ENCODE measurements around the gene SLC25A44. TPM values are rescaled to one million over a fixed set of nuclear protein-coding genes. Genes with fewer than 3 reads are reported as not detected.

SLC25A44 gene
- total RNA-seq, 1 experiment from 2014 or later: 28.1 TPM

DNA sequence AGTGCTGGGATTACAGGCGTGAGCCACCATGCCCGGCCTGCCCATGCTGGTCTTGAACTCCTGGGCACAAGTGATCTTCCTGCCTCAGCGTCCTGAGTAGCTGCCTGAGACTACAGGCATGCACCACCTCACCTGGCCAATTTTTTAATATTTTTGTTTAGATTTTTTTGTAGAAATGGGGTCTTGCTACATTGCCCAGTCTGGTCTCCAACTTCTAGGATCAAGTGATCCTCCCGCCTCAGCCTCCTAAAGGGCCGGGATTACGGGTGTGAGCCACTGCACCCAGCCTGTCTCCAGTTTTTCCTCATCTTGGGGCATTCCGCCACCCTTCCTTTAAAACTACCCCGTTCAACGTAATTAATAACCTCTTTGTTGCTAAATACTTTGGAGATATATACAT, 26.3 kb downstream of the SLC25A44 start:
- peaks cover 16% of the 10 kb centered on the region for H3K79me2 ChIP-seq (ENCODE audit: low read length)
- DNase-seq: no peak
- peaks cover 8% of the 10 kb centered on the region for H3K36me3 ChIP-seq (ENCODE audit: low read depth, low read length)
- H2AFZ ChIP-seq (ENCODE audit: low read length): no peak overlapping the region
- H3K4me3 ChIP-seq (ENCODE audit: low read length): no peak overlapping the region
- no peak overlapping the region for H3K4me2 ChIP-seq (ENCODE audit: low read length)
- ChIA-PET CTCF (no interaction called here), POLR2A (ENCODE audit: unreplicated experiment) (no interaction called here)
- H3K27me3 ChIP-seq (ENCODE audit: low read length): no peaks in the 10 kb centered on the region
- BruUV-seq (replicated peaks): no TSS peak
- H4K20me1 ChIP-seq (ENCODE audit: low read length): no peaks in the 10 kb centered on the region
- peaks cover 23% of the 10 kb centered on the region for H3K4me1 ChIP-seq (ENCODE audit: insufficient read depth, low read length)
- no peaks in the 10 kb centered on the region for H3F3A ChIP-seq (ENCODE audit: low read length, unreplicated experiment)
- no peaks in the 10 kb centered on the region for H3K9me2 ChIP-seq (replicated peaks; ENCODE audit: low read length)
- no peak overlapping the region for H3K27ac ChIP-seq (ENCODE audit: low read length)
- no peak overlapping the region for H3K9ac ChIP-seq (ENCODE audit: low read length)
- no peak for TF ChIP-seq EZH2phosphoT487 (IDR thresholded peaks at IDR 0.05; ENCODE audit: borderline replicate concordance, low read length)
- no peaks in the 10 kb centered on the region for H3K9me3 ChIP-seq (ENCODE audit: low read length)
- ATAC-seq: no peak
- intact Hi-C loops (cut with micrococcal nuclease): no loop called here

DNA sequence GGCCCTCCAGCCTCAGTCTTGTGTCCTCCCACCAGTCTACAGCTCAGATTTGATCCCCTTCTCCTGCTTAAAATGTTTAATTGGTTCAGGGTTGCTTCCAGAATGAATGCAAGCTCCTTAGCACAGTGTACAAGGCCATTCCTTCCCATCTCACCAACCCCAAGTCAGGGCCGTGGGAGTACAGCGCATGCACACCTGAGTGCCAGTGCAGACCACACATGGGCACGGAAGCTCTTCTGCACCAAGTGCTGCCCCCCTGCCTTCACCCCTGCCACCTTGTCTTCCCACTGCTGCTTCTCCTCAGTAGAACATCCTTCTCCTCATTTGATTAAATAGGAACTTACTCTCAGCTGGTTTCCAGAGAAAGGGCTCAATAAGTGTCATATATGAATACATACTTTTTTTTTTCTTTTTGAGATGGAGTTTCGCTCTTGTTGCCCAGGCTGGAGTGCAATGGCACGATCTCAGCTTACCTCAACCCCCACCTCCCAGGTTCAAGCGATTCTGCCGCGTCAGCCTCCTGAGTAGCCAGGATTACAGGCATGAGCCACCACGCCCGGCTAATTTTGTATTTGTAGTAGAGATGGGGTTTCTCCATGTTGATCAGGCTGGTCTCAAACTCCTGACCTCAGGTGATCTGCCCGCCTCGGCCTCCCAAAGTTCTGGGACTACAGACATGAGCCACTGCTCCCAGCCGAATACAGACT, 28.2 kb downstream of the SLC25A44 start:
- Histone ChIP-seq H3F3A (ENCODE audit: low read length, unreplicated experiment) (no peaks in the 10 kb centered on the region), H3K27ac (ENCODE audit: low read length) (no peak overlapping the region), H2AFZ (ENCODE audit: low read length) (no peak overlapping the region), H3K4me2 (ENCODE audit: low read length) (no peak overlapping the region), H3K4me1 (ENCODE audit: insufficient read depth, low read length) (peaks cover 23% of the 10 kb centered on the region), H3K9me3 (ENCODE audit: low read length) (no peaks in the 10 kb centered on the region), H3K4me3 (ENCODE audit: low read length) (no peak overlapping the region), H3K9ac (ENCODE audit: low read length) (no peak overlapping the region), H3K36me3 (ENCODE audit: low read depth, low read length) (peaks cover 8% of the 10 kb centered on the region), H3K27me3 (ENCODE audit: low read length) (no peaks in the 10 kb centered on the region), H3K9me2 (replicated peaks; ENCODE audit: low read length) (no peaks in the 10 kb centered on the region), H3K79me2 (ENCODE audit: low read length) (peaks cover 10% of the 10 kb centered on the region), H4K20me1 (ENCODE audit: low read length) (no peaks in the 10 kb centered on the region)
- no peak for DNase-seq
- ChIA-PET POLR2A (ENCODE audit: unreplicated experiment) (no interaction called here), CTCF (no interaction called here)
- no peak for ATAC-seq
- TF ChIP-seq EZH2 (IDR thresholded peaks at IDR 0.05; ENCODE audit: low read length, unreplicated experiment) (no peak), EZH2phosphoT487 (IDR thresholded peaks at IDR 0.05; ENCODE audit: borderline replicate concordance, low read length) (no peak)
- TF ChIP-seq, protein P1, sequence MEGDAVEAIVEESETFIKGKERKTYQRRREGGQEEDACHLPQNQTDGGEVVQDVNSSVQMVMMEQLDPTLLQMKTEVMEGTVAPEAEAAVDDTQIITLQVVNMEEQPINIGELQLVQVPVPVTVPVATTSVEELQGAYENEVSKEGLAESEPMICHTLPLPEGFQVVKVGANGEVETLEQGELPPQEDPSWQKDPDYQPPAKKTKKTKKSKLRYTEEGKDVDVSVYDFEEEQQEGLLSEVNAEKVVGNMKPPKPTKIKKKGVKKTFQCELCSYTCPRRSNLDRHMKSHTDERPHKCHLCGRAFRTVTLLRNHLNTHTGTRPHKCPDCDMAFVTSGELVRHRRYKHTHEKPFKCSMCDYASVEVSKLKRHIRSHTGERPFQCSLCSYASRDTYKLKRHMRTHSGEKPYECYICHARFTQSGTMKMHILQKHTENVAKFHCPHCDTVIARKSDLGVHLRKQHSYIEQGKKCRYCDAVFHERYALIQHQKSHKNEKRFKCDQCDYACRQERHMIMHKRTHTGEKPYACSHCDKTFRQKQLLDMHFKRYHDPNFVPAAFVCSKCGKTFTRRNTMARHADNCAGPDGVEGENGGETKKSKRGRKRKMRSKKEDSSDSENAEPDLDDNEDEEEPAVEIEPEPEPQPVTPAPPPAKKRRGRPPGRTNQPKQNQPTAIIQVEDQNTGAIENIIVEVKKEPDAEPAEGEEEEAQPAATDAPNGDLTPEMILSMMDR (conservative IDR thresholded peaks at IDR 0.05; ENCODE audit: low read depth, low read length): no peak
- intact Hi-C loops (cut with micrococcal nuclease): no loop called here
- BruUV-seq (replicated peaks): no TSS peak

DNA sequence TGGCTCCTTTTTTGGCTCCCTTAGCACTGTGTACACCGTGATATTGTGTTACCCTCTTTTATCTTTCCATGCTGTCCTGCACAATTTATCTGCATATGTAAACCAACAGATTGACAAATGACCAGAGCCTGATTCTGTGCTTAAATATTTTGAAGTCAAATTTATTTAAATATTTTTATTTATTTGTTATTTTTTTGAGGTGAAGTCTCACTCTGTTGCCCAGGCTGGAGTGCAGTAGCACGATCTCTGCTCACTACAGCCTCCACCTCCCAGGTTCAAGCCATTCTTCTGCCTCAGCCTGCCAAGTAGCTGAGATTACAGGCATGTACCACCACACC, 31.7 kb downstream of the SLC25A44 start:
- POLR2A ChIA-PET (ENCODE audit: unreplicated experiment): no interaction called here
- ATAC-seq (no peak), DNase-seq (no peak)
- intact Hi-C loops (cut with micrococcal nuclease): loop anchor here (1.0 kb wide), 2 partner anchors 79 to 135 kb away; no protein-coding TSS in a partner anchor
- Histone ChIP-seq H2AFZ (ENCODE audit: low read length) (no peak overlapping the region), H3F3A (ENCODE audit: low read length, unreplicated experiment) (no peaks in the 10 kb centered on the region), H3K36me3 (ENCODE audit: low read depth, low read length) (peaks cover 8% of the 10 kb centered on the region), H3K4me3 (ENCODE audit: low read length) (no peak overlapping the region), H3K4me2 (ENCODE audit: low read length) (no peak overlapping the region), H3K27me3 (ENCODE audit: low read length) (no peaks in the 10 kb centered on the region), H3K9ac (ENCODE audit: low read length) (no peak overlapping the region), H3K4me1 (ENCODE audit: insufficient read depth, low read length) (peaks cover 12% of the 10 kb centered on the region), H3K79me2 (ENCODE audit: low read length) (no peaks in the 10 kb centered on the region; the same call in 1 of the 2 replicates), H3K9me2 (replicated peaks; ENCODE audit: low read length) (no peaks in the 10 kb centered on the region), H3K9me3 (ENCODE audit: low read length) (no peaks in the 10 kb centered on the region), H4K20me1 (ENCODE audit: low read length) (no peaks in the 10 kb centered on the region), H3K27ac (ENCODE audit: low read length) (no peak overlapping the region)
- CTCF ChIA-PET: interaction anchor here (0.6 to 1.4 kb wide), 13 partner anchors 8 to 220 kb away, joined by 3 to 74 read pairs (median 8); partner anchors contain the start of genes PMF1 and SLC25A44
- no TSS peak for BruUV-seq (replicated peaks)
- TF ChIP-seq, protein P1 (conservative IDR thresholded peaks at IDR 0.05; ENCODE audit: low read depth, low read length): no peak; the same call in 1 of the 2 replicates
- TF ChIP-seq EZH2 (IDR thresholded peaks at IDR 0.05; ENCODE audit: low read length, unreplicated experiment) (no peak), EZH2phosphoT487 (IDR thresholded peaks at IDR 0.05; ENCODE audit: borderline replicate concordance, low read length) (no peak)

Data from PC-3 (cell line).